Measurements from ENCODE around the gene TMEM135.

TMEM135 gene

DNA sequence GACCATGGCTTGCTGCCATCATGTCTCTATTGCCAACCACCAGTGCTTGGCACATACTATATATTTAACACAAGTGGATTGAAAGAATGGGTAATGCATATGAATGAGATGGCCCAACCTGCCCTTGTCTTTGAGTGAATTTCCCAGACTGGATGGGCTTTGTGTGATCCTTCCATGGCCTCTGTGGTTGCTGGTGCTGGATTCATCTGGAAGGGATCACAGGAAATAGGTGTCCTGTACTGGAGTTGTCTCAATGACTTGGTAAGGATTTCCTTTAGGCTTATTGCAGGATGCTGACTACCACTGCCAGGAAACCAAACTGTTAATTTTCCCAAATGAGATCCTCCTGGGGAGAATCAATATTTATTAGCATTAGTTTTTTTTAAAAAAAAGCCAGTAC is 328.6 kb downstream of the TMEM135 start:
- no peak for DNase-seq
- TF ChIP-seq CTCF (IDR thresholded peaks at IDR 0.05) = no peak
- Mint-ChIP-seq H3K4me3 (no peak overlapping the region), H3K27ac (no peak overlapping the region), H3K9me3 (no peaks in the 10 kb centered on the region), H3K36me3 (ENCODE audit: low read depth) (no peaks in the 10 kb centered on the region), H3K4me1 (peaks cover 13% of the 10 kb centered on the region), H3K27me3 (ENCODE audit: low read depth, poor library complexity) (peaks cover 12% of the 10 kb centered on the region)

GRCh38 chr11:87366763-87367405 is 329.1 kb downstream of the TMEM135 start:
- Mint-ChIP-seq H3K9me3 (no peaks in the 10 kb centered on the region), H3K27ac (no peak overlapping the region), H3K27me3 (ENCODE audit: low read depth, poor library complexity) (peaks cover 12% of the 10 kb centered on the region), H3K4me1 (peaks cover 13% of the 10 kb centered on the region), H3K36me3 (ENCODE audit: low read depth) (no peaks in the 10 kb centered on the region), H3K4me3 (no peak overlapping the region)
- no peak for TF ChIP-seq CTCF (IDR thresholded peaks at IDR 0.05)
- no peak for DNase-seq

DNA sequence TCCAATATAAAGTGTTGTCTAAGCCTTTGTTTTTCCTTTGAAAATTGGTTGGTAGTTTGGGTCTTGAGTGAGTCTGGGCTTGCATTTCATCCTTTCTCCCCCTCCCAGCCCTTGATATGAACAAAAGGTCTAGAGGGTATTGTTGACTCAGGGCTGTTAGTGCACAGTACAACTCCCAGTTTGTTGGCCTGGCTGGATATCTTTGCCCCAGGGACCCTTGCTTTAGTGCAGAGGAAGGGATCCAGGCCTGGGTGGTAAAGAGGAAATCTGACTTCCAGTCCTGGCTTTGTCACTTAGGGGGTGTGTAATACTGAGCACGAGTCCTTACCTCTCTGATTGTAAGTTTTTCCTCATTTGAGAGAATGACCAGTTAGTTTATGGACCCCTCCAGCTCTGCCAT is 330.4 kb downstream of the TMEM135 start:
- Mint-ChIP-seq H3K9me3 (no peaks in the 10 kb centered on the region), H3K36me3 (ENCODE audit: low read depth) (no peaks in the 10 kb centered on the region), H3K27me3 (ENCODE audit: low read depth, poor library complexity) (peaks cover 12% of the 10 kb centered on the region), H3K4me3 (no peak overlapping the region), H3K27ac (no peak overlapping the region), H3K4me1 (peaks cover 13% of the 10 kb centered on the region)
- DNase-seq = no peak
- TF ChIP-seq CTCF (IDR thresholded peaks at IDR 0.05) = no peak

- no peak for DNase-seq
- no peak for TF ChIP-seq CTCF (IDR thresholded peaks at IDR 0.05)
- Mint-ChIP-seq H3K27ac (no peak overlapping the region), H3K27me3 (ENCODE audit: low read depth, poor library complexity) (peaks cover 12% of the 10 kb centered on the region), H3K4me1 (peaks cover 13% of the 10 kb centered on the region), H3K36me3 (ENCODE audit: low read depth) (no peaks in the 10 kb centered on the region), H3K9me3 (no peaks in the 10 kb centered on the region), H3K4me3 (no peak overlapping the region)
These were observed 331.2 kb downstream of the TMEM135 start for GRCh38 chr11:87368858-87369480.

GRCh38 chr11:87369888-87370287 is 332.2 kb downstream of the TMEM135 start:
- H3K36me3 Mint-ChIP-seq (ENCODE audit: low read depth) = no peaks in the 10 kb centered on the region
- TF ChIP-seq CTCF (IDR thresholded peaks at IDR 0.05) = no peak
- H3K4me1 Mint-ChIP-seq = peaks cover 13% of the 10 kb centered on the region
- no peak for DNase-seq
- peaks cover 12% of the 10 kb centered on the region for H3K27me3 Mint-ChIP-seq (ENCODE audit: low read depth, poor library complexity)
- no peak overlapping the region for H3K27ac Mint-ChIP-seq
- no peaks in the 10 kb centered on the region for H3K9me3 Mint-ChIP-seq
- no peak overlapping the region for H3K4me3 Mint-ChIP-seq

- no peaks in the 10 kb centered on the region for H3K36me3 Mint-ChIP-seq (ENCODE audit: low read depth)
- H3K4me1 Mint-ChIP-seq = peaks cover 13% of the 10 kb centered on the region
- peaks cover 2% of the 10 kb centered on the region for H3K9me3 Mint-ChIP-seq
- no peak overlapping the region for H3K27ac Mint-ChIP-seq
- H3K4me3 Mint-ChIP-seq = no peak overlapping the region
- H3K27me3 Mint-ChIP-seq (ENCODE audit: low read depth, poor library complexity) = peaks cover 4% of the 10 kb centered on the region
- no peak for TF ChIP-seq CTCF (IDR thresholded peaks at IDR 0.05)
- no peak for DNase-seq
These were observed 334.3 kb downstream of the TMEM135 start for GRCh38 chr11:87372065-87372464.
